Brain microvascular endothelial cell (primary cell): Measurements from ENCODE around the gene ROS1.

Experiments used
- DNase-seq: peaks from one replicate; pipeline ENCODE4 v3.0.0-alpha.2; 2020
- H3K27ac ChIP-seq: fragments of 250-450 bp; sonication (Bioruptor Pico); 2 replicates; pipeline ENCODE4 v1.5.1; 2020; ENCODE audit warnings: mild to moderate bottlenecking, moderate library complexity
- H3K27me3 ChIP-seq: fragments of 250-450 bp; sonication (Bioruptor Pico); replicated peaks from 2 replicates; pipeline ENCODE4 v1.5.1; 2020; ENCODE audit warnings: mild to moderate bottlenecking
- H3K36me3 ChIP-seq: fragments of 250-450 bp; sonication (Bioruptor Pico); replicated peaks from 2 replicates; pipeline ENCODE4 v1.5.1; 2020; ENCODE audit warnings: mild to moderate bottlenecking
- H3K4me3 ChIP-seq: 2 replicates; pipeline ENCODE4 v1.5.1; 2011; ENCODE audit warnings: low read depth, mild to moderate bottlenecking, control low read depth, low read length, moderate library complexity
- CTCF ChIP-seq: IDR thresholded peaks from 2 replicates; pipeline ENCODE4 v1.5.1; 2011; ENCODE audit warnings: low read depth, mild to moderate bottlenecking, moderate library complexity, low read length, control low read depth, inconsistent platforms; ENCODE audit errors: missing control alignments
- in situ Hi-C: cut with HindIII; loops from 2 replicates; pipeline ENCODE4 v1.10.0; 2017; ENCODE audit warnings: low sequenced_read_pairs, low pct_ligation_motif_present

ROS1 gene

GRCh38 chr6:117338567-117338966 lies 87.2 kb downstream of the ROS1 start:
- Histone ChIP-seq H3K27me3 (no peaks in the 10 kb centered on the region), H3K27ac (no peak overlapping the region), H3K4me3 (no peak overlapping the region), H3K36me3 (no peaks in the 10 kb centered on the region)
- TF ChIP-seq CTCF, result no peak
- in situ Hi-C loops, result no loop called here
- no peak for DNase-seq

- in situ Hi-C loops, result no loop called here
- no peak for TF ChIP-seq CTCF
- H3K27ac ChIP-seq, result no peak overlapping the region
- no peaks in the 10 kb centered on the region for H3K27me3 ChIP-seq
- no peak for DNase-seq
- H3K36me3 ChIP-seq, result no peaks in the 10 kb centered on the region
- no peak overlapping the region for H3K4me3 ChIP-seq
Observed at GRCh38 chr6:117329926-117330325, 95.8 kb downstream of the ROS1 start.

GRCh38 chr6:117328500-117328899 lies 97.2 kb downstream of the ROS1 start:
- no peak for DNase-seq
- in situ Hi-C loops, result no loop called here
- Histone ChIP-seq H3K27me3 (no peaks in the 10 kb centered on the region), H3K4me3 (no peak overlapping the region), H3K27ac (no peak overlapping the region), H3K36me3 (no peaks in the 10 kb centered on the region)
- TF ChIP-seq CTCF, result no peak

GRCh38 chr6:117328005-117328389 lies 97.7 kb downstream of the ROS1 start:
- Histone ChIP-seq H3K4me3 (no peak overlapping the region), H3K27ac (no peak overlapping the region), H3K27me3 (no peaks in the 10 kb centered on the region), H3K36me3 (no peaks in the 10 kb centered on the region)
- no peak for DNase-seq
- in situ Hi-C loops, result no loop called here
- no peak for TF ChIP-seq CTCF

- no peak for DNase-seq
- in situ Hi-C loops, result no loop called here
- TF ChIP-seq CTCF, result no peak
Observed at GRCh38 chr6:117327149-117328004, 98.4 kb downstream of the ROS1 start.

GRCh38 chr6:117326396-117326795 lies 99.3 kb downstream of the ROS1 start:
- DNase-seq, result no peak
- Histone ChIP-seq H3K27ac (no peak overlapping the region), H3K4me3 (no peak overlapping the region), H3K36me3 (no peaks in the 10 kb centered on the region), H3K27me3 (no peaks in the 10 kb centered on the region)
- TF ChIP-seq CTCF, result no peak
- in situ Hi-C loops, result no loop called here

More at GRCh38 chr6:117327149-117328004, 98.4 kb downstream of the ROS1 start:
- Histone ChIP-seq H3K36me3 (no peaks in the 10 kb centered on the region), H3K4me3 (no peak overlapping the region), H3K27ac (no peak overlapping the region), H3K27me3 (no peaks in the 10 kb centered on the region)
